ENCODE results near the gene RGS8.

DNA sequence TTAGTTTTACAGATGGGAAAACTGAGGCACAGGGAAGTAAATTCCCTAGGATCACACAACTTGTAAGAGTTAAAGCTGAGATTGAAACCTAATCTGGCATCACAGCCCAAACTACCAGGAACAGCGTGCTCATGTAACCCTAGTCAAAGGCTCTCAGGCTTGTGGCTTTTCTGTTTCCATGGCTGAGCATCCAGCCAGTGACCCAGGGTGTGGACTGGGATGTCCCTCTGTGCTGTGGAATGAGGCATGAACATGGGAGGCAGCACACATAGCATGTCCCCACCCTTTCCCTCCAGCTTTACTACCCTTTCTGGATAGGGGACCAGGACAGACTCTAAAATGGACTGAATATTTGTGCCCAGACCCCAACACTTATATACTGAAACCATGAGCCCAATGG lies 45.1 kb downstream of the RGS8 start:
- TF ChIP-seq, protein P1, sequence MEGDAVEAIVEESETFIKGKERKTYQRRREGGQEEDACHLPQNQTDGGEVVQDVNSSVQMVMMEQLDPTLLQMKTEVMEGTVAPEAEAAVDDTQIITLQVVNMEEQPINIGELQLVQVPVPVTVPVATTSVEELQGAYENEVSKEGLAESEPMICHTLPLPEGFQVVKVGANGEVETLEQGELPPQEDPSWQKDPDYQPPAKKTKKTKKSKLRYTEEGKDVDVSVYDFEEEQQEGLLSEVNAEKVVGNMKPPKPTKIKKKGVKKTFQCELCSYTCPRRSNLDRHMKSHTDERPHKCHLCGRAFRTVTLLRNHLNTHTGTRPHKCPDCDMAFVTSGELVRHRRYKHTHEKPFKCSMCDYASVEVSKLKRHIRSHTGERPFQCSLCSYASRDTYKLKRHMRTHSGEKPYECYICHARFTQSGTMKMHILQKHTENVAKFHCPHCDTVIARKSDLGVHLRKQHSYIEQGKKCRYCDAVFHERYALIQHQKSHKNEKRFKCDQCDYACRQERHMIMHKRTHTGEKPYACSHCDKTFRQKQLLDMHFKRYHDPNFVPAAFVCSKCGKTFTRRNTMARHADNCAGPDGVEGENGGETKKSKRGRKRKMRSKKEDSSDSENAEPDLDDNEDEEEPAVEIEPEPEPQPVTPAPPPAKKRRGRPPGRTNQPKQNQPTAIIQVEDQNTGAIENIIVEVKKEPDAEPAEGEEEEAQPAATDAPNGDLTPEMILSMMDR (IDR thresholded peaks at IDR 0.05) = no peak
- TF ChIP-seq EP300 (IDR thresholded peaks at IDR 0.05) = no peak

Measured in gastroesophageal sphincter (tissue), 3 donors.